ENCODE measurements around the gene HOXA11.

The HOXA11 gene

DNA sequence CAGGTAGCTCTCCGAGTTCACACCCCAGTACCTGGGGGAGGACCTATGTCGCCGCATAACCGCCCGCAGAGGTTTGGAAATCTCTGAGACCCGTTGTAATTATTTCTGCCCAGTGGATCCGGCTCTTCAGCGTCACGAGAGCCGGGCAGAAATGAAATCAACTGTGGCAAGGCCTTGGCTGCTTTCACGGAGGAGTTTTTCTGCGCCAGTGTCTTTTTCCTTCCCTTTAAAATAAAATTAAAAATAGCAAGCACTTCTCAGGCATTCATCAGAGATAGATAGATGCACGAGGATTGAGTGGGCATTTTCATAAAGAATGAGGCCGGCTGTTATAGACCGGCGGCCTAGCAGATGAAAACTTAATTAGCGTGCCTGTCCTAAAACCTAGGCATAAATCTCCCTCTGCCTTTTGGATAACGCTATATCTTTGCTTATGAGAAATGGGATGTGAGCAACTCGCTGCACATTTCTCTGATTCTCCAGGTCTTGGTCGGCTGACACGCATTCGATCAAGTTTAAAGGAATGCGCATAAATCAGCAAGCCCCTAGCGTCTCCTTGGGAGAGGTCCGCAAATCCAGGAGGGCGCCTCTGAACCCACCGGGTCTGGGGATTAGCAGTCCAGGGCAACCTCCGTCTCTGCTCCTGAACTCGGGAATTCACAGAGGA lies 8.4 kb upstream of the HOXA11 start:
- no peak overlapping the region for H3K4me3 ChIP-seq (ENCODE audit: low read length)

DNA sequence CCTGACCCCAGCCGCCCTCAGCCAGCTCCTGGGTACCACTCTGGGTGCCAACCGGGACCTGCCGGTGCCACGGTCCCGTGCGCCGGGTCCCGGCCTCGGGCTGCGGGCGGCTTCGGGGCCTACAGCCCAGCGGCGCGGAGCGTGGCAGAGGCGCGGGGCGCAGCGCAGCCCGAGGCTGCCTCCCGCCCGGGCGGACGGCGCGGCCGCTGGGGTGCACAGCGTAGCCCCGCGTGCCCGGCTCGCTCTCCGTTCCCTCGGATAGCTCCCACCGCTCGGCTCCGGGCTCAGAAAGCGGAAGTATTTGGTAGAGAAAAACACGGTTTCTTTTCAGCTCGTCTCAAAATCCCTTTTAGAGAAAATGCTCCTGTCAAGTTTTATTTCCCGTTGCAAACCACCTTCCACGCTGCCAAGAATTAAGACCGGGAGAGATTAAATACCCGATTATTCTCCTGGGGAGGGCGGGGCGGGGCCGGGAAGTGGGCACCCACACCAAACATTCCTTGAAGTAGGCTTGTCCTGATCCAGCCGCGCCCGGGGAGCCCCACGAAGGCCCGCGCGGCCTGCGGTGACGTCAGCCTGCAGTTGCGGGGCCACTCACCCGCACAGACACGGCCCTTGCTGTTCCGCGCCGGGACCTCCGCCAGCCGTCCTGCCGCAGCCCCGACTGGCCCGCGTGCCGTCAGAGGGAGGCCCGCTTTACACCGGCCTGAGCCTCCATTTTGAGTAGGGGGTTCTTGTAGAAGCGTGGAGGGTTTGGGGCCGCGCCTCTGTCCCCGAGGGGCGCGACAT lies 7.7 kb upstream of the HOXA11 start:
- TF ChIP-seq ZNF274 (IDR thresholded peaks at IDR 0.05; ENCODE audit: low read depth, low read length) = no peak
- no peak overlapping the region; the same call in 1 of the 2 replicates for H3K4me3 ChIP-seq (ENCODE audit: low read length)

More for the DNA sequence above, 8.4 kb upstream of the HOXA11 start:
- no peak for TF ChIP-seq ZNF274 (IDR thresholded peaks at IDR 0.05; ENCODE audit: low read depth, low read length)

DNA sequence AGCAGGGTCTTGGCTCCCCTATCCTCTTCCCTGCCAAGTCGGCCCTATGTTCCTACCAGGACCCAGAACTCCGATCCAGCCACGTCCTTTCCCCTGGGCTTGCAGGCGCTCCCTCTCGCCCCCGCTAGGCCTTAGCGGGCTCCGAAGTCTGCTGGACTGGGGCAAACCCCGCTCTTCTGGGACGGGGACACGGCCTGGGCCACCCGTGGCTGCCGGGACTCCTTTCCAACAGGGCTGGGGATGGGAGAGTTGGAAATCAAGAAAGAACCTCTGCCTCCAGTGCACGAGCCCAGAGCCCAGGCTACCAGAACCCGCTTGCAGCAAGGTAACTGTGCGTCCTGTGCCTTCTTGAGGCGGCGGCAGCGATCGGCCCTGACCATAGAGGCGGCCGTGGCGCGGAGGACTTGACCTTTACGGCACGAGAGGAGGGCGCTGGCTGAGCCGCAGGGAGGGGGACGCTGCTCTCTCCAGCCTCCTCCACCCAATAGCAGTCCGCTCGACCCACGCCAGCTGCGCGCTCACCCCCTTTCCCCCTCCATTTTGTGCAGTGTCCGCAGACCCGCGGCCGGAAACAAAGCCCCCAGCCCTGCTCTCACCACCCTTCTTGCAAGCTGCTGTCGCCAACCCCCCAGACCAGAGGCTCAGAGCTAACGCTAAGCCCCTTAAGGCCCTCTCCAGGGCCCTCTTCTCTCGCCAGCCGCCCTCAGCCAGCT lies 7.0 kb upstream of the HOXA11 start:
- TF ChIP-seq ZNF274 (IDR thresholded peaks at IDR 0.05; ENCODE audit: low read depth, low read length) = no peak
- no peak overlapping the region; the same call in 1 of the 2 replicates for H3K4me3 ChIP-seq (ENCODE audit: low read length)

DNA sequence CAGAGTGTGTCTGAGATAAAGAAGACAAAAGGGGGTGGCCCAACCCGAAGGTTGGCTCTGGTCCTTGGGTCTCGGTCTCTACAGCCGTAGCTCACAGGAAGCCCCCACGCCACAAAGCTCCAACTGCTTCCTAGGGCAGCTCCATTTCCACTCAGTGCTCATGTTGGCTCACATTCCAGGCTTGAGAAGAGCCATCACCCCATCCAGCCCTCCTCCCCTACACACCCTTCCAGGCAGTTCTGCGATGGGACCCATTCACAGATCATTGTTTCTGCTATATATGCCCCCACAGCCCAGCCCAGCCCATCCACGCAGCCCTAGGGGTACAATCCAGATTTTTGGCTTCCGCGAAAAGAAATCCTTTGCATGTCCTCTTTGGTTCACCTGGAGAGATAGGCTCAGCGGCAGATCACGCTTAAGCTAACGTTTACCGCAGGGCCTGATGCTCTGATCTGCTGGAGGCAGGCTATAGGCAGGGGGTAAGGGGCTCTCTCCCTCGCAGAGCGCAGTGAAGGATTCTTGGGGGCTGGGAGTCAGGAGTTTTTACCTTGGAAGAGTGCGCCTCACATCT lies 6.2 kb upstream of the HOXA11 start:
- no peak for TF ChIP-seq ZNF274 (IDR thresholded peaks at IDR 0.05; ENCODE audit: low read depth, low read length)
- H3K4me3 ChIP-seq (ENCODE audit: low read length) = no peak overlapping the region

DNA sequence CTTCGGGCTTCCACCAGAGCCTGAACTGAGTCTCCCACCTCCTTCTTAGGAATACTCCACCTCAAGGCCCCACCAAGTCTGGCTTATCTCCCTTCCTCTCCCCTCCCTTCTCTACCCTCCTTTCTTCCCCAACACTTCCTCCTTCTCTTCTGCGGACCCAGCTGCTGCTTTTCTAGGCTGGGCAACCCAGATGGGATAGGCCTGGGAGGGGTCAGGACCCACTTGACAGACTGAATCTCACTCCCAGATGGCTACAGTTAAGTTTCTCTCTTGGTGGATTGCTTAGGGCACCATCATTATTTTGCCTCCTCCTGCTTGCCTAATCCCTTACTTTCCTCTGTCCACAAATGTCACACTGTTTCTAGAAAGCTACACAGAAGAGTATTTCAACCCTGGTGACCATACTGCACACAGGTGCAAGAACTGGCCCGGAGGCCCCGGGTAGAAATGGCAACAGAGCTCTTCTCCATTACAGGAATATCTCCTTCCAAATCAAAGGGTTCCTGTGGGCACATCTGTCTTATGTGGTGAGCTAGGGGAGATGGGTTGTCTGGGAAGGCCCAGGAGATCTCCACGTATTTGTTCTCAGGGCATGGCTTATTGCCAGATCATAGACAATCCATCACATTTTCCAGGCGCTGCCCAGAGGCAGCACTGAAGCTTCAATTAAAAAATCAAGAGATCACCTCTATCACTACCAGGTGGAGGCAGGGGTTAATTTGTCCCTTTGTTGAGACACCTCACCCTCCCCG lies 5.1 kb upstream of the HOXA11 start:
- no peak for TF ChIP-seq ZNF274 (IDR thresholded peaks at IDR 0.05; ENCODE audit: low read depth, low read length)
- no peak overlapping the region for H3K4me3 ChIP-seq (ENCODE audit: low read length)

DNA sequence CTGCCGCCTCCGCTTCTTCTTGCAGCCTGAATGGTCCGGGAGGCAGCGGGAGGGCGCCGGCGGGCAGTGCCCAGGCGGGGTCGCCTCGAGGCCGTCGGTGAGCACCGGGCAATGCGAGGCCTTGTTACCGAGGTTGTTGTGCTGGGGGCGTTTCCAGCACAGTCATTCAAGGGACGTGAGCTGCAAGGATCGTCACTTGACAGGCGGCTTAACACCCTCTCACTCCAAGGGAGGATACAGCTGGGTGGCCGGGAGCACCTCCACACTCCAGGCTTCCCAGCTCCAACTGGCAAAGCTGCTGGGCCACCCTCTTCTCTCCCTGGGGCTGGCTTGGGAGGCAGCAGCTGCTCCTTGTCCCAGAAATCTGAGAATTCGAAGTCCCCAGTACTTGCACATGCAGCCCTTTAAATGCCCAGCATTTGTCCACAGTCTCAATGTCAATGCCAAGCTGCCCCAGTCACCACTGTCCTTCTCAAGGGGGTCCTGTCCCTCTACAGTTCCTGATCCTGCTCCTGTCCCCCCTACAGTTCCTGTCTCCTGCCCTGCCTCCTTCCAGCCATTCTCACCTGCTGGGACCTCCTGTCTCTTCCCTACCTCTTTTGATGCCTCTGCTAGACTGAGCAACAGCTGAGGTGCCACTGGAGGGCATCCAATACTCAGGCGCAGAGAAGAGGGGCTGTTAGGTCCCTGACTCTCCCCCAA lies 4.4 kb upstream of the HOXA11 start:
- H3K4me3 ChIP-seq (ENCODE audit: low read length) = no peak overlapping the region
- no peak for TF ChIP-seq ZNF274 (IDR thresholded peaks at IDR 0.05; ENCODE audit: low read depth, low read length)

DNA sequence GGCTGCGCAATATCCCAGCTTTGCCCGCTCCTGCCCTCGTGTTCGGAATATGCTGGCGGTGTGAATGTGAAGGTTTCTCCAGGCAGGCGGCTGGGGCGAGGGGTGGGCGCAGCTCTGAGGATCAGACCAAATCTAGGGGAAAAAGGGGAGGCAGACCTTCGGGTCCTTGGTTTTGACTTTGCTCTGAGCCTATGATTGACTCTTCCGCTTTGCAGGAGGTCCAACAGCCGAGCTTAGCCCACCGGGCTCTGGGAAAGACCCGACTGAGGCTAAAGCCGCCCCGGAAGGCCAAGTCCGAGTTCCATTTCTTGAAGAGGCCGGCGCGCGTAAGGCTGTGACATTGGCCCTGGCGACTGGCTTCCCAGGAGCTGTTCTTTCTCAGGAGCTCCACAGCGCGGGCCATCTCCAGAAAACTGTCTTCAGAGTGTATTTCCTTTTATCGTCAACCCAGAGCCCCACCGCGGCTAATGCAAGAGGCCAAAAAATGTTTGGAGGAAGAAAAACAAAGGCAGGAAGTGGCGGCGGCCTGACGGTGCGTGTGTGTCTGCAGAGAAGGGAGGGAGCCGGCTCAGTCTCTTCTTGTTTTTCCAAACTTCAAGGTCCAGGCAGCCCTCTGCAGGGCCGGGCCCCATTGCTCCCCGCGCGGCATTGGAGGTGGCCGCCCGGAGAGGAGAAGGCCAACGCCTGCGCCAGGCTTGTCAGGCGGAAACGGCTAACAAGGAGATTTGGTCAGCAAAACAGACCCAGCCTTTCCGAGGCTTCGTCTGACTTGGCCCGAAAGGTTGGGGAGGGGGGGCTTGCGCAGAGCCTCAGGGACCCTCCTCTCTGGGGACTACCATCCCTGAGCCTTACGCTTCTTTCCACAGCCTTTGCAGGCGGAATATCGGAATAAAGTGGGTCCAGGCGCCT lies 3.6 kb upstream of the HOXA11 start:
- peak overlapping the region; percentile 3; the same call in 1 of the 2 replicates for H3K4me3 ChIP-seq (ENCODE audit: low read length)
- no peak for TF ChIP-seq ZNF274 (IDR thresholded peaks at IDR 0.05; ENCODE audit: low read depth, low read length)

DNA sequence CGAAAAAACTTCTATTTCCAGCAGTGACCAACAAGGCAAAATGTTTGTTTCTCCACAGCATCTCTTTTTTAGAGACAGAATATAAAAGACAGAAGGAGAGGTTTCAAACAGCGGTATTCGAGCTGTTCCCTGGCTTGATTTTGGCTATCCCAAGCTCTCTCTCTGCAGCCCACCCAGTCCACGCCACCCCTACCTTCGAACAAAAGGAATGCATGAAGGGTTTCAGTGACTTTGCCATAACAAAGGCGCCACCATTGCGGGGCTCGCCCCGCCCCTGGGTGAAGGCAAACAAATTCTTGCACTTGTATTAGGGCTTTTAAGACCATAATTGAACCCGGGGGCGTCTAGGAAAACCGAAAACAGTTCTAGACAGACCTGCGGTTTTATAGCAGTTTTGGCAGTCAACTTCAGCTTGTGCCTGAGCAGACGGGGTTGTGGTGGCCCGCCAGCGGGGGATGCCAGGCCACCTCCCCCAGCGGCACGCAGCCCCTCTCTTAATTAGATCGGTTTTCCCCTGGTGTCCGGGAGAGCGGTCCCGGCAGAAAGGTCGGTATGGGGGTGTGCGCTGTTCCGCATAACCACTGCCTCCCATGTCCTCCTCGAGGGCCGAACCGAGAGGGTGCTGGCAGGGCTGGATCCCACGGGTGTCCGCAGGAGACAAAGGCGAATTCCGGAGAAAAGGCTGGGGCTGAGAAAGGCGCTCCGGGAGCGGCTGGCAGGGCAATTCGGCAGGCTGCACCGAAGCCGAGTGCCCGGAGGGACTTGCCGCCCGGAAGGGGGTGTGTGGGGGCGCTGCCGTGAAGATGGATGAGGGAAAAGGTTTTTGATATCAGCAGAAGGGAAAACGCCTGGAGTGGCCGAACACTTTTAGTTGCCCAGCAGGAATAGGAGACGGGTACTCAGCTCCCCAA lies 2.7 kb upstream of the HOXA11 start:
- no peak overlapping the region for H3K4me3 ChIP-seq (ENCODE audit: low read length)
- TF ChIP-seq ZNF274 (IDR thresholded peaks at IDR 0.05; ENCODE audit: low read depth, low read length) = no peak

DNA sequence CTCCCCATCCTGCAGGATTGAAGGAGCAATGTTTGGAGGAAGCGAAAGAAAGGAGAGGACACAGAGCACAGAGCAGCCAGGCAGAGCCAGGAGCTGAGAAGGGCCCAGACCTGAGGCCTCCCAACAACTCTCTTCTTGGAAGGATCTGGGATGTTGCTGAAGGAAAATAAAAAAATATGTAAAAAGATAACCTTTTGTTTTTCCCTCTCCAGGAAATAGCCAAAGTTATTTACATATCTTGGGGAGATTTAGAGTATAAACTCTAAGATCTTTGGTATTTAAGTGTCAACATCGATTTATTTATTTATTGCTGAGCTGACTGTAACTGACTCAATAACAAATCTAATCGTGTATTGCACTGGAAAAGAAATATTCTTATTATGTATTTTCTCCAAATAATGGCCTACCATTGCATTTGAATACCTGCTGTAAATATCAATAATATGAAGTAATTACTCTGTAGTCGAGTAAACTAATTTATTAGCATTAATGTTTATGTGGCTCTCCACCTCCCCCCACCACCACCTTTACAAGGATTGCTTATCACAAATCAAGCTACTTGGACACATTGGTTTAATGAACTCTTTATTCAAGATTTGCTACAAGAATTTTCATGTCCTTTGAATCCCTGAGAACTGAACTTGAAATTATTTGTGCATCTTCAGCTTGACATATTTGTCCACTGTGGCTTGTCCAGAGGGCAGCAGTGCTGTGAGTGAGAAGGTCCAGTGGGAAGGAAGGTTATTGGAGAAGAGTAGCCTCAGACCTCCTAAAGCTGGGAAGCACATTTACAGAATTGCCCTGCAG lies 1.8 kb upstream of the HOXA11 start:
- H3K4me3 ChIP-seq (ENCODE audit: low read length) = no peak overlapping the region

DNA sequence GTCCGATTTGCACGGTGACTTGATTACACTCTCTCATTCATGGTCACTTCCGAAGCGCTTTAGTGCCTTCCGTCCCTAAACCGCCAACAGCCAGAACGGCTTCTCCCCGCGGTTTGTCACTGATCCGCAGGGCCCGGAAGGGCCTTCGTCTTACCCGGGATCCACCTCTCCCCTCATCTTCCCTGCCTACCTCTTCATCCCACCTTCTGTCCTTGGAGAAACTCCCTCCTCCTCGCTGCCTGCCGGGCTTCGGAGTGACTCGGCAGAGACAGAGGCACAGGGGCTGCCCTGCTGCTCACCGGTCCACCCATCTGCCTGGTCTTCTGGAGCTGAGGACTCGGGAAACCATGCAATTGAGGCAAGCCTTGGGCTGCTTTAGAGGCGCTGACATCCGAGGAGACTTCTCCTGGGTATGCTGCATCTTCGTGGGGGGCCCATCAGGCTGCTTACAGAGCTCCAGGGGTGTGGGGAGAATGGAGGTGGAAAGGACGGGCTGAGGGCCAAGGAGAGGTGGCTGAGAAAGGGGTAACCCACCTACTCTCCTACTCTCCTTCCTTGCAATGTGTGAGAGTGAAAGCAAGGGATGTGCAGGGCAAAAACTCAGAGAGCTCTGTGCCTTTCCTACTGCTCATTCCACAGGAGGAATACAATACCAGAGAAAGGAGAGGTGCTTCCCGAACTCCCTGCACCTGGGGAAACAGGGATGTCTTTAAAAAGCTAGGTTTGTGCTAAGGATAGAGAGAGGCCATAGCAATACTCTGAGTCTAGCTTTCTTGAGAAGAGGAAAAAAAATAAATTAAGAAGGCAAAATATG lies 1.0 kb upstream of the HOXA11 start:
- no peak overlapping the region for H3K4me3 ChIP-seq (ENCODE audit: low read length)
- TF ChIP-seq ZNF274 (IDR thresholded peaks at IDR 0.05; ENCODE audit: low read depth, low read length) = no peak

More for the DNA sequence above, 1.8 kb upstream of the HOXA11 start:
- TF ChIP-seq ZNF274 (IDR thresholded peaks at IDR 0.05; ENCODE audit: low read depth, low read length) = no peak
